Breast epithelium (tissue), 4 donors: ENCODE measurements around the gene EPM2A. TPM values are rescaled to one million over a fixed set of nuclear protein-coding genes. Genes with fewer than 3 reads are reported as not detected.
A peak's percentile ranks its signal among the peaks of the same experiment; 100 is the strongest.

Source experiments
- DNase-seq, 2 donors: peaks; one replicate each; pipeline ENCODE4 v3.0.0-alpha.2; 2019; ENCODE audit warnings: low spot score in 2 of 2
- H3K27ac ChIP-seq, 2 donors: fragments of 200-600 bp; sonication (generic) in 1 of 2; one replicate each; pipeline ENCODE4 v1.5.1; 2016 to 2019; ENCODE audit warnings: mild to moderate bottlenecking in 1 of 2
- H3K27me3 ChIP-seq, 2 donors: fragments of 200-600 bp; sonication (generic) in 1 of 2; one replicate each; pipeline versions ENCODE4 v1.5.1 to v1.6.0; 2017 to 2019; ENCODE audit warnings: control low read depth in 1 of 2, mild to moderate bottlenecking in 1 of 2
- H3K36me3 ChIP-seq: fragments of 200-600 bp; one replicate; pipeline ENCODE4 v1.5.1; 2019
- H3K4me1 ChIP-seq, 2 donors: fragments of 200-600 bp; sonication (generic); one replicate each; pipeline ENCODE4 v1.5.1; 2016 to 2019; ENCODE audit warnings: control low read depth in 1 of 2
- H3K4me3 ChIP-seq, 3 donors: fragments of 200-600 bp; sonication (generic); 1 replicate in 2 of 3; 2 replicates in 1 of 3; pipeline ENCODE4 v1.5.1; 2016 to 2019; ENCODE audit warnings: mild to moderate bottlenecking in 3 of 3, moderate library complexity in 2 of 3
- H3K9me3 ChIP-seq, 2 donors: fragments of 200-600 bp; sonication (generic) in 1 of 2; one replicate each; pipeline ENCODE4 v1.5.1; 2016 to 2019; ENCODE audit warnings: control low read depth in 1 of 2
- CTCF ChIP-seq, 3 donors: fragments of 450-650 bp; IDR thresholded peaks; one replicate each; pipeline ENCODE4 v1.5.1; 2016 to 2017; ENCODE audit warnings: antibody characterized with exemption in 3 of 3, mild to moderate bottlenecking in 3 of 3, moderate library complexity in 3 of 3
- POLR2A ChIP-seq: fragments of 450-650 bp; IDR thresholded peaks from one replicate; pipeline ENCODE4 v1.6.1; 2016; ENCODE audit warnings: antibody characterized with exemption, mild to moderate bottlenecking, moderate library complexity
- POLR2AphosphoS5 ChIP-seq, 3 donors: sonication (generic); formaldehyde crosslinking; IDR thresholded peaks; one replicate each; pipeline ENCODE4 v1.6.1; 2017; ENCODE audit warnings: antibody characterized with exemption in 3 of 3
- intact Hi-C: fragments of 100-400 bp; cut with DNase I; formaldehyde crosslinking; loops from one replicate; pipeline ENCODE4 v1.15.1; 2023; ENCODE audit warnings: low total_unique reads
- total RNA-seq, 3 donors: library from RNA; depleted of rRNA; stranded (reverse); fragments of >200 nt; gene quantifications; one replicate each; pipeline ENCODE4 v1.1.0, GENCODE V29; 2016

The EPM2A gene
- 10 to 100 TPM; 14.1 to 19.5 (median 15.7) TPM for total RNA-seq

GRCh38 chr6:145735356-145736165 is at the start of gene EPM2A:
Gene EPM2A (minus strand): TSS chr6:145735520. CDS start chr6:145735498, 22 bp downstream.
- no peaks in the 10 kb centered on the region for H3K4me1 ChIP-seq

GRCh38 chr6:145784683-145785082 is 49.4 kb upstream of the EPM2A start:
- H3K9me3 ChIP-seq = peaks cover 0 to 4% of the 10 kb centered on the region in 2 donors
- no peak overlapping the region for H3K4me3 ChIP-seq
- H3K27me3 ChIP-seq = no peaks in the 10 kb centered on the region
- intact Hi-C loops = no loop called here
- H3K4me1 ChIP-seq = no peaks in the 10 kb centered on the region
- DNase-seq = no peak
- no peak overlapping the region for H3K27ac ChIP-seq
- TF ChIP-seq POLR2AphosphoS5 (IDR thresholded peaks at IDR 0.05) (no peak), CTCF (IDR thresholded peaks at IDR 0.05) (no peak), POLR2A (no peak)
- H3K36me3 ChIP-seq = no peaks in the 10 kb centered on the region

More at GRCh38 chr6:145735356-145736165, at the start of gene EPM2A:
- peak within 1 kb of the TSS; percentile 63 to 94 (median 80) for H3K4me3 ChIP-seq
- no peaks in the 10 kb centered on the region for H3K36me3 ChIP-seq
- peak; percentile 68 to 80 for DNase-seq
- intact Hi-C loops = loop anchor here (5.0 kb wide), 1 partner anchor 82 kb away; no protein-coding TSS in a partner anchor
- TF ChIP-seq CTCF (IDR thresholded peaks at IDR 0.05) (peak in 1 of 3 donors; percentile 26), POLR2AphosphoS5 (IDR thresholded peaks at IDR 0.05) (peak; percentile 43 to 53 (median 48)), POLR2A (peak; percentile 50)
- peak within 1 kb of the TSS; percentile 95 to 98 for H3K27ac ChIP-seq
- H3K9me3 ChIP-seq = no peaks in the 10 kb centered on the region
- H3K27me3 ChIP-seq = no peaks in the 10 kb centered on the region

- intact Hi-C loops = no loop called here
- Histone ChIP-seq H3K4me1 (no peaks in the 10 kb centered on the region), H3K4me3 (no peak overlapping the region), H3K27me3 (no peaks in the 10 kb centered on the region), H3K36me3 (no peaks in the 10 kb centered on the region), H3K9me3 (peaks cover 0 to 7% of the 10 kb centered on the region in 2 donors), H3K27ac (no peak overlapping the region)
- DNase-seq = no peak
- TF ChIP-seq CTCF (IDR thresholded peaks at IDR 0.05) = no peak
- TF ChIP-seq POLR2A = no peak
- TF ChIP-seq POLR2AphosphoS5 (IDR thresholded peaks at IDR 0.05) = no peak
Observed at GRCh38 chr6:145783796-145784195, 48.5 kb upstream of the EPM2A start.

GRCh38 chr6:145772846-145773245 is 37.5 kb upstream of the EPM2A start:
- H3K4me1 ChIP-seq = no peaks in the 10 kb centered on the region
- TF ChIP-seq POLR2A (no peak), CTCF (IDR thresholded peaks at IDR 0.05) (no peak), POLR2AphosphoS5 (IDR thresholded peaks at IDR 0.05) (no peak)
- no peak overlapping the region for H3K27ac ChIP-seq
- no peaks in the 10 kb centered on the region for H3K27me3 ChIP-seq
- no peak for DNase-seq
- intact Hi-C loops = no loop called here
- peaks cover 0 to 7% of the 10 kb centered on the region in 2 donors for H3K9me3 ChIP-seq
- H3K4me3 ChIP-seq = no peak overlapping the region
- no peaks in the 10 kb centered on the region for H3K36me3 ChIP-seq

GRCh38 chr6:145765449-145765848 is 30.1 kb upstream of the EPM2A start:
- intact Hi-C loops = no loop called here
- Histone ChIP-seq H3K4me1 (no peaks in the 10 kb centered on the region), H3K27ac (no peak overlapping the region), H3K27me3 (no peaks in the 10 kb centered on the region), H3K4me3 (no peak overlapping the region), H3K9me3 (no peaks in the 10 kb centered on the region), H3K36me3 (no peaks in the 10 kb centered on the region)
- TF ChIP-seq POLR2A = no peak
- no peak for TF ChIP-seq CTCF (IDR thresholded peaks at IDR 0.05)
- no peak for TF ChIP-seq POLR2AphosphoS5 (IDR thresholded peaks at IDR 0.05)
- DNase-seq = no peak
